ENCODE results near the gene UHRF1.

GRCh38 chr19:4904481-4904880, 4.8 kb upstream of the UHRF1 start:
- TF ChIP-seq SUZ12 (IDR thresholded peaks at IDR 0.05; ENCODE audit: extremely low read depth, insufficient read depth, insufficient read length) (no peak), ZNF274 (IDR thresholded peaks at IDR 0.05; ENCODE audit: low read depth, low read length) (no peak), YY1 (IDR thresholded peaks at IDR 0.05; ENCODE audit: insufficient read depth, insufficient read length) (no peak)
